Measurements from ENCODE around the gene SULT1A2.
"Not testable (repeated sequence)": the region's sequence is repeated elsewhere in the genome, so short reads cannot be mapped to it uniquely, and the experiment has no call there.

The SULT1A2 gene

DNA sequence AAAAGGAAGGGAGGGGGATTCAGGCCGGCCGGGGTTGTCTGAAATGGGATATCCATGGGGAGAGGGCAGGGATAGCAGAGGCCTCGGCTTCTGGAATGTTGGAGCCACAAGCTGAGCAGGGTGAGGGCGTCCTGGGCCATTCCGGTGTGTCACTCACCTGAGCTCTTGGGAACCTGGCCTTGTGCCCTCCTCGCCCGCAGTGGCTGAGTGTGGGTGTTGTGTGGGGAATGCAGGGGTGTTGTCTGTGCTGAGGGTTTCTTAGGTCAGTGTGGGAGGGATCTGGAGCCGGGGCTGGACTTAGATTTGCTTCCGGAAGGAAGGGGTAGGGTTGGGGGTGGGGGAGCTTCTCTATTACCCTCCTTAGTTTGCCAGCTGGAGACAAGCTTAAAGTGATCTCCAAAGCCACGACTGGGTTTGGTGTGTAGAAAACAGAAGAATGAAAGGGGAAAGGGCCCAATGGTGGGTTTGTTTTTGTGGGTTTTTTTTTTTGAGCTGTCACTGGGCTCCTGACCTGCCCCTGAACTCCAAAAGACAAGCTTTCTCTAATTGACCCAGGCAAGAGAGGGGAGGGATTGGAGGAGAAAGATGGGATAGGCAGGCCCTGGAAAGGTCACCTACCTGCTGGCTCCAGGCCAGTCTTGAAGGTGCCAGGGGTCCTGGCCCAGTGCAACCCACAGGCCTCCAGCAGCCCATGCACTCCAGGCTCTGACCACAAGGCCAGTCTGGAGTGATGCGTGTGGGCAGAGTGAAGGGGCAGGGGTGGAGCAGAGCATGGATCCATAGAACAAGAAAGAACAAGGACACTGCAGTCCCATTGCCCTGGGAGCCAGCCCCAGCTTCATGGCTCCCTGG, at the start of gene SULT1A2:
Gene SULT1A2 (minus strand): TSS at position 211 of the 852 bp plus-strand sequence. CDS start 1,120 bp downstream, outside the sequence.
- FAIRE-seq (no peak), DNase-seq (ENCODE audit: insufficient read length, low spot score) (no peak)

GRCh38 chr16:28639959-28640358, 43.1 kb upstream of the SULT1A2 start:
- not testable (repeated sequence) for FAIRE-seq; DNase-seq (ENCODE audit: insufficient read length, low spot score)

GRCh38 chr16:28638359-28638758, 41.5 kb upstream of the SULT1A2 start:
- not testable (repeated sequence) for FAIRE-seq; DNase-seq (ENCODE audit: insufficient read length, low spot score)

DNA sequence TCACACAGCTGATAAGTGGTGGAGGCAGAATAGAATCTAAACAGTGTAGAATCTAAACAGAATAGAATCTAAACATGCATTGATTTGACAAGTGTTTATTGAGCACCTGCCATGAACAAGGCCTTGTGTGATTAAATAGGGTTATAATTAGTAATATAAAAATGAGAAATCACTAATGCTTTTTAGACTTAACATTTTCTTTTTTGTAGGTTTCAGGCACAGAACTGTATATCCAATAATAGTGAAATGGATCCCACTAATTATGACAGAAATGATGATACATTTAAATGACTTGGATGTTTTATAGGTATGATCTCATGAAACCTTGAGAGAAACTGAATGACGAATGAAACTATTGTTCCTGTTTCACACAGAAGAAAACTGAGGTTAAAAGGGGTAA, 40.9 kb upstream of the SULT1A2 start, which contains the start of gene NPIPB8:
Gene NPIPB8 (plus strand): TSS at position 301 of the 400 bp plus-strand sequence. CDS start 296 bp downstream, outside the sequence.
- not testable (repeated sequence) for FAIRE-seq; DNase-seq (ENCODE audit: insufficient read length, low spot score)

DNA sequence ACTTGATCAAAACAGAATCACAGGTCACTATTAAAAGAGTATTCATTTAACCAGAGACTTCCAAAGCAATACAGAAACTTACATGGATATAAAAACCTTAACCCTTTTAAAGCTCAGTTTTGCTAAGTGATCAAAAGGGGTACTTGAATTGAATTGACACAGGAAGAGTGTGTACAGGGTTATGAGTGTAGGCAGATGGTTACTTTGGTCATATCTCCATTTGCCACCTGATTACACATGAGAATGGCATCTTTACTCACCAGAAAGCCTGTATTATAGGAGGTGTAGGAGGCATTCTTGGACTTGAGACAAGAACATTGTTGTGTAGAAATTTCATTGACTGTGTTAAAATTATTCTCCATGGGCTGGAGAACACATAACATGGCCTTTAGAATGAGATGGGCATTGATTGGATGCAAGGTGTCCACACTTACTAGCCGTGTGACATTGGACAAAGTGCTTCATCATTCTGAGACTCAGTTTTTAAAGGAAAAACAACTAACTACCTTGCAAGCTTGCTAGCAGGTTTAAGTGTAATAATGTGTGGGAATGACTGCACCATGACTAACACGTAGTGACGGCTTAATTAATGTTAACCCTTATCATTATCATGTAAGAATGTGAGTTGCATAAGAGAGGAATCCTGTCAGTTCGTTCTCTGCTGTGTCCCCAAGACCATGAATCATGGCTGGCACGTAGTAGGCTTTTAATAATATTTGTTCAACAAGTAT, 39.4 kb upstream of the SULT1A2 start:
- DNase-seq (ENCODE audit: insufficient read length, low spot score); FAIRE-seq: not testable (repeated sequence)

DNA sequence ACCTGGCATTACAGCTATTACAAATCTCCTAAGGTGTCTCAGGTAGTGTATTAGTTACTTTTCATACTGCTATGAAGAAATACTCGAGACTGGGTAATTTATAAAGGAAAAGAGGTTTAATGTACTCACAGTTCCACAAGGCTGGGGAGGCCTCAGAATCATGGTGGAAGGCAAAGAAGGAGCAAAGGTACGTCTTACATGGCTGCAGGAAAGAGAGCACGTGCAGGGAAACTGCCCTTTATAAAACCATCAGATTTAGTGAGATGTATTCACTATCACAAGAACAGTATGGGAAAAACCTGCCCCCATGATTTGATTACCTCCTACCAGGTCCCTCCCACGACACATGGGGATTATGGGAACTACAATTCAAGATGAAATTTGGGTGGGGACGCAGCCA, 34.1 kb upstream of the SULT1A2 start:
- not testable (repeated sequence) for DNase-seq (ENCODE audit: insufficient read length, low spot score); FAIRE-seq

DNA sequence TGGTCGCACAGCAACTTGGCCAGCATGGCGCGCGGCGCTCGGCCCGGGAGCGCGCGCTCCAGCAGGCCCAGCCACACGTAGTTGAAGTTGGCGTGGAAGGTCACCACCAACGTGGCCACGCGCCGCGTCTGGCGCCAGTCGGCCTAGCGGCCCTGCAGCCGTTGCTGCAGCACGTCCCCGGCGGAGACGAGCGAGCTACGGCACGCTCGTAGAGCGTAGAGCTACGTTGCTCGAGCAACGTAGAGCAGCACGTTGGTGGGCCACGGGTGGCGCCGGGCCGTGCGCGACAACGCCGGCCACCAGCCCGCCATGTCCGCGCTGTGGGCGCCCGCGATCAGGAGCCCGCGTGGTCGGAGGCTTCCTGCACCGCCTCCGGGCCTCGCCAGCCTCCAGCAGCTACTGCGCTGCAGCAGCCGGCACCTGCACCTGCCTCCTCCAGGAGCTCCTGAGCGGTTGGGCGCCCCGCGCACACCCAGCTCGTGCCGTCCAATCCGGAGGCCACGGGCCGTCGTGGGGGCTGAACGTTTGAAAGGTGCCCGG, 26.4 kb upstream of the SULT1A2 start:
- FAIRE-seq (no peak), DNase-seq (ENCODE audit: insufficient read length, low spot score) (peak; percentile 36)

DNA sequence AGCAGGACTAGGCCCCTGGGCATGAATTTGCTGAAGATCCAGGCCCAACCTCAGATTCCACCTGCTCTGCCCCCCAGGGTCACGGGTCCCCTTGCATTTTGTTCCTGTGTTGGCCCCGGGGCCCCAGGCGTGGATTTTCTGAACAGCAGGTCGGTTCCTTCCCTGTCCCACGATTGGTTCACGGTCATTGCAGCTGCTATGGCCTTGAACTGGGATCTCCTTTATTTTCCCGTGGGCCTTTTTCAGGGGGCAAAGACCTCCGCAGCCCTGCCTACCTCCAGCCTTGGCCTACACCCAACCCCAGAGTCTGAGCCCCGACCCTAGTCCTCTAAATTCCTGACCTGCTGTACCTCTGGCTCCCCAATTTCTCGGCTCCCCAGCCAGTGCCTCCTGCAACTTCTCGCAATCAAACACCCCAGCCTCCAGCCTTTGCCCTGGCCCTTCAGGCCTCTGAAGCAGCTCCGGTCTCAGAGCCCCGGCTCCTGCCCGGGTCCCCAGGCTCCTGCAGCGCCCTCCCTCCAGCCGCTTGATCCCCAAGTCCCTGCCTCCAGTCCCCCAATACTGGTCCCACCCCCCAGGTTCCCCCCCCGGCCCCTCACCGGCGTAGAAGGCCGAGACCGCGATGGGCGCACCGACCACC, 25.8 kb upstream of the SULT1A2 start:
- DNase-seq (ENCODE audit: insufficient read length, low spot score); FAIRE-seq: not testable (repeated sequence)

DNA sequence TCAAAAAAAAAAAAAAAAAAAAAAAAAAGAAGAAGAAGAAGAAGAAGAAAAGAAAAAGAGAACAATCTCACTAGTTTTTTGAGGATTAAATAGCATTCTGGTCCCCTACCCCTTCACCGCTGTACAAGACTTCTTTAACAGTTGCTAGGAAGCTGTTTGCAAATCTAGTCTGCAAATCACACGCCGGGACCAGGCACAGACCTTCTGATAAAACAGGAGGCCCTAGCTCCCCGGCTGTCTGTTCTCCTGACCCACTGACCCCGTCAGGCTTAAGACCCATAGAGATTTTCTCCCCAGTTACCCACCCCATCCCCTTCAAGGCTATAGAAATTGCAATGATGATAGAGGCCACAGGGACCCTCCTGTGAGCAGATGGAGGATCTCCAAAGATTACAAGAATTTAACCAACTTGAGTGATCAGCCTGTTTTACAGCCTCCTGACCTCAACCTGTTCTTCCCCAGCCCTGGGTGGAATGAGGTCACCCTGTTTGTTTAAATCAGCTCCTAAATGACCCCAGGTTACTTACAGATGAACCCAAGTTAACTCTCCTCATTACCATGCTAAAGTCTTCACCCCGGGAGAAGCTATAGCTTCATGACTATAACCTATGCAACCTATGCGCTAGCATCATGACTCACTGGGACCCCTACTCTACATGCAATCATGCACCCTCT, 24.8 kb upstream of the SULT1A2 start:
- FAIRE-seq (no peak), DNase-seq (ENCODE audit: insufficient read length, low spot score) (no peak)

- DNase-seq (ENCODE audit: insufficient read length, low spot score), result not testable (repeated sequence)
Measured at GRCh38 chr16:28620316-28620715, 23.5 kb upstream of the SULT1A2 start.

DNA sequence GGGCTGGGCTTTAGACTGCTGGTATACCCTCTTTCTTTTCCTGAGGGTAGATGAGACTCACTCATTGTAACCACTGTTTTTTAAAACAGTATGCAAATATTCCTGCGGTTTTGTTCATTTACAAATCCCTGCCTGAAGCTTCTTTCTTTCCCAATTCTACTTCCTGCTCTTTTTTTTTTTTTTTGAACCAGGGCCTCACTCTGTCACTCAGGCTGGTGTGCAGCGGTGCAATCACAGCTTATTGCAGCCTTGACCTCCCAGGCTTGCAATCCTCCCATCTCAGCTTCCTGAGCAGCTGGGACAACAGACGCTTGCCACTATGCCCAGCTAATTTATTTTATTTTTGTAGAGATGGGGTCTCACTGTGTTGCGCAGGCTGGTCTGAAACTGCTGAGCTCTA, 21.0 kb upstream of the SULT1A2 start:
- FAIRE-seq (no peak), DNase-seq (ENCODE audit: insufficient read length, low spot score) (no peak)

More at GRCh38 chr16:28620316-28620715, 23.5 kb upstream of the SULT1A2 start:
- not testable (repeated sequence) for FAIRE-seq

DNA sequence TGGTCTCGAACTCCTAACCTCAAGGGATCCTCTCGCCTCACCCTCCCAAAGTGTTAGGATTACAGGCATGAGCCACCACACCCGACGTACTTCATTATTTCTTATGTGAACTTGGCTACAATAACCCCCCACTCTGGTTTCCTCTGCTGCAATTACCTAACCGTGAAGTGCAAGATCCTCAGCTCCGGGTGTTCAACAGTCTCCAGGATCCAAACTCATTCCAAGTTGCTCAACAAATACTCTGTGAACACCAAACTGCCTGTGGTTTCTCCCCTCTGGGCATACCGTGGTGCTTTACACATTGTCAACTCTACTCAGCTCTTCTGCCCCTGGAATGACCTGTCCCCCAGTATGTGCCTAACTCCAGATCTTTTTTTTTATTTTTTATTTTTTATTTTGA, 19.8 kb upstream of the SULT1A2 start:
- DNase-seq (ENCODE audit: insufficient read length, low spot score) (no peak), FAIRE-seq (no peak)

GRCh38 chr16:28616224-28616577, 19.4 kb upstream of the SULT1A2 start:
- DNase-seq (ENCODE audit: insufficient read length, low spot score); FAIRE-seq: not testable (repeated sequence)

DNA sequence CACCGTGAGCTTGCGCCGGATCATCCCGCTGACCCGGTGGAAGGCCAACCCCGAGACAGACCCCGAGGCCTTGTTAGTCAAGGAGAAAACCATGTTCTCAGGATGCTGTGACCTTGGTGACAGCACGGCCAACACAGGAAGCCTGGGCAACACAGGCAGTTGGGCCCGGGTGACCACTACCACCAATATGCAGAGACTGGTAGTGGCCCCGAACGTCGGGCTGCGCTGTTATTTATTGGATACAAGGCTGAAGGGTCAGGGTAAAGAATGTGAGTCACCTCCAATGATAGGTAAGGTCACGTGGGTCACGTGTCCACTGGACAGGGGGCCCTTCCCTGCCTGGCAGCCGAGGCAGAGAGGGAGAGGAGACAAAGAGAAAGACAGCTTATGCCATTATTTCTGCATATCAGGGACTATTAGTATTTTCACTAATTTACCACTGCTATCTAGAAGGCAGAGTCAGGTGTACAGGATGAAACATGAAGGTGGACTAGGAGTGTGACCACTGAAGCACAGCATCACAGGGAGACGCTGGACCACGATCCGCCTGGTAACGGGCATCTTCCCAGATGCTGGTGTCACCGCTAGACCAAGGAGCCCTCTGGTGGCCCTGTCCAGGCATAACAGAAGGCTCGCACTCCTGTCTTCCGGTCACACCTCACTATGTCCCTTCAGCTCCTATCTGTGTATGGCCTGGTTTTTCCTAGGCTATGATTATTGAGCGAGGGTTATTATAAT, 18.8 kb upstream of the SULT1A2 start:
- not testable (repeated sequence) for FAIRE-seq; DNase-seq (ENCODE audit: insufficient read length, low spot score)

- not testable (repeated sequence) for FAIRE-seq; DNase-seq (ENCODE audit: insufficient read length, low spot score)
Measured at GRCh38 chr16:28614561-28614960, 17.7 kb upstream of the SULT1A2 start.

- FAIRE-seq; DNase-seq (ENCODE audit: insufficient read length, low spot score): not testable (repeated sequence)
Measured at GRCh38 chr16:28613912-28614311, 17.1 kb upstream of the SULT1A2 start.

DNA sequence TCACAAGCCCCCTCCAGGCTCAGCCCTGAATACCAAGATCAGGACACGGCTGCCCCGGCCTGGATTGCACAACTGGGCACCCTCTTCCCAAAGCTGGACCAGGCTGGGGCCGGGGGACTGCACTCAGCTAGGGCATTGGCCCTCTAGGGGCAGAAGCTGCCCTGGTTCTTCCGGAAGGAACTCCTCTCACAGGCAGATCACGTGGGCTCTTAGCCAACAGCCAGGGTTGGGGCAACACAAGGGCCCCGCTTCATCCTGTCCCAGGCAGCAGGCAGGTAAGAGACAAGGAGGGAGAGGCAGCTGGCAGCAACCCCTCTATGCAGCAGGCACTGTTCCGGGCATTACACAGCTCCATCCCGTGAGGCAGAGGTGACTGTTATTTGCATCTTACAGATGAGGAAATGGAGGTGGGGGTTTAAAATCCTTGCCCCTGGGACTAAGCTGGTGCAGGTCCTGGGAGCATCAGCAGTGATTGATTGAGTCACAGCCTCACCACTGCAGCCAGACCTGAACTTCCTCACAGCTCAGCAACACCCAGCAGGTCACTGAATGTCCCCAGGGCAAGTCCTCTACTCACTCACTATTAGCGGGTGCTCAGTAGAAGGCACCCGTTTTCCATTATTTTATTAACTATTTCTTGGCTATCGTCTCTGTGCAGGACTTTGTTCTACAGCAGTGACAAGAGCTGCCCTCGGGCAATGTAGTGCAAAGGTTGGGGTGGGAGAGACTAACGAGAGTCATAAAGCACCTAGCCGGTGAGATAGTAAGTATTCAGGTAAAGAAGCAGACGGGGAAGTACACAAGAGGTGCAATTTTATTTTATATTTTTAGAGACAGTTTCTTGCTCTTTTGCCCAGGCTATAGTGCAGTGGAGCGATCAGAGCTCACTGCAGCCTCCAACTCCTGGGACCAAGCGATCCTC, 15.8 kb upstream of the SULT1A2 start:
- peak; percentile 78 for FAIRE-seq

GRCh38 chr16:28610595-28611191, 13.8 kb upstream of the SULT1A2 start:
- FAIRE-seq, result no peak
- DNase-seq (ENCODE audit: insufficient read length, low spot score), result no peak

More for the DNA sequence above, 15.8 kb upstream of the SULT1A2 start:
- not testable (repeated sequence) for DNase-seq (ENCODE audit: insufficient read length, low spot score)

Data from GM19239 (cell line).